ENCODE results near the gene MCRIP1.

MCRIP1 gene

DNA sequence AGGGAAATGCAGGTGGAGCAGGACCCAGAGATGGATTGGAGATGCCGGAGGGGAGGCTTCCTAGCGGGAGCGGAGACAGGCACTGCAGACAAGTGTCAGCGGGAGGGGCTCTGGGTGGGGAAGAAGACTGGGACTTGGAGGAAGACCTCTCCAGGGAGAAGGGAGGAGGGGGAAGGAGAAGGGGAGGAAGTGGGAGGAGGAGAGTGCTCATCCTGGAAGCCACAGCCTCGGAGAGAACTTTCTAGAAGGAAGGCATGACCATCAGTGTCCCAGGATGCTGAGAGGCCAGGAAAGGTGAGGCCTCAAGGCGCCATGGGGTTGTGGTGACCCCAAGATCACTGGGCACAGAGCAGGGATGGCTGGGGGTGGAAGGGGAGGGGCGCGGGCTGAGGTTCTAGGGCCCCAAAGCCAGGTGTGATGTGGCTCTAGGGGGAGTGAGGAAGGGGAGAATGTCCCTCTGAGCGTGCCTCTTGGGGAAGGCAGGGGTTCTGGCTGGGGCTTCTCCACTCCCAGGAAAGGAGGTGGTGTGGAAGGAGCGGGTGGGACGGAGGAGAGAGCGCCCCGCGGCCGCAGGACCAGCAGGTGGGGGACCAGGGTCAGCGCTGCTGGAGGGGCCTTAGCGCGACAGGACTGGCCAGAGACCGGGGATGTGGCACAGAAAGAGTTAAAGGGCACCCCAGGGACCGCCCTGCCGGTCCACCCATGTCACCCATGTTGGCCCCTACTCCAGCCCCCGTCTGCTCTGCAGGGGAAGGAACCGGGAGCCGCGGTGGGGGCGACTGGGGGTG, 30.0 kb downstream of the MCRIP1 start:
- DNase-seq, result no peak

DNA sequence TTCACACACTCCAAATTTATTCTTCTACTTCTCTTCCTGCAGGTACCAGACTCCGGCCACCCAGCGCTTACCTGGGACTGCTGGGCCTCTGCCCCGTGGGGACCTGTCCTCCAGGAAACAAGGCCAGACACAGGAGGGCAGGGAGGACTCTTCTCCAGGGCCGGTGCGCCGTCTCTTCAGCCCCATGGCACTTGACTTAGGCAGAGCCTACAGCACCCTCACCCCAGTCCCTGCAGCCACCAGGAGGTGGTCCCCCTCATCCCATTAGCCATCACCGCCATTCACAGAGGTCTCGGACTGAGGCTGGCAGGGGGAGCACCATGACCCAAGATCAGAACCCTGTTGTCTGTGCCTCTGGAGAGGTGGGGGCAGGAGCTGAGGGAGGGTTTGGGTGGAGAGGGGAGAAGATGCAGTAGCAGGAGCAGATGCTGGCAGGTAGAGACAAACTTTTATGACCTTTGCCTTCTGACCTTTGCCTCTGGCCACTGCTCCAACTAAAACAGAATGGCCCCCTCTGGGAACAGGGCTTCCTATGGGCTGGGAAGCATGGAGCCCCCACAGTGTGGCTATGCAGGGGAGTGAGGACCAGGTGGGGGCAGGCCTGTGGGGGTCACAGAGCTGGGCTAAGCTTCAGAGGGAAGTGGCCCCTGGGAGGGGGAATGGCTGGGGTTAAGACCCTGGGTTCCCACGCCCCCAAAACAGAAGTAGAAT, 30.9 kb downstream of the MCRIP1 start:
- DNase-seq, result no peak

DNA sequence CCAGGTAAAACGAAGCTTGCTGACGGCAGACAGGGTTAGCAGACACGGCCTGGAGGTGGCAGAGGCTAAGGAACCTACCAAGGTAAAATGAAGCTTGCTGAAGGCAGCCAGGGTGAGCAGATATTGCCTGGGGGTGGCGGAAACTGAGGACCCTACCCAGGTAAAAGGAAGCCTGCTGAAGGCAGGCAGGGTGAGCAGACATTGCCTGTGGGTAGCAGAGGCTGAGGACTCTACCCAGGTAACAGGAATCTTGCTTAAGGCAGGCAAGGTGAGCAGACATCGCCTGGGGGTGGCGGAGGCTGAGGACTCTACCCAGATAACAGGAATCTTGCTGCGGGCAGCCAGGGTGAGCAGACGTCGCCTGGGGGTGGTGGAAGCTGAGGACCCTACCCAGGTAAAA, 31.8 kb downstream of the MCRIP1 start:
- no peak for DNase-seq

DNA sequence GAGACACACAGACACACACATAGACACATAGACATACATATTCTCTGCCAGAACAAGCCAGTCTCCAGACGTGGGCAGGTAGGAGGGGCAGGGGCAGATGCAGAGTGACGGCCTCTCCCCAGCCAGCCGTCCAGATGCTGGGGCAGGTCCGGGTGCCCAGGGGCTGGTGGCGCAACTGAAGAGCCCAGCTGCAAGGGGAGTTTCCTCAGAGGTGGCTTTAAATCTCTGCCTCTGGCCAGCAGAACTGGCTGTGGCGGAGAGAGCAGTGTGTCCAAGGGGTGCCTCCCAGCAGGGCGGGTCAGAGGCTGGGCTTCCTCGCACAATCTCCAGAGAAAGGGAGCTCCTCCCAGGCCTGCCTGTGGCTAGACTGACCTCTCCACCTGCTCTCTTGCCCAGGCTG, 38.6 kb downstream of the MCRIP1 start:
- no peak for DNase-seq

DNA sequence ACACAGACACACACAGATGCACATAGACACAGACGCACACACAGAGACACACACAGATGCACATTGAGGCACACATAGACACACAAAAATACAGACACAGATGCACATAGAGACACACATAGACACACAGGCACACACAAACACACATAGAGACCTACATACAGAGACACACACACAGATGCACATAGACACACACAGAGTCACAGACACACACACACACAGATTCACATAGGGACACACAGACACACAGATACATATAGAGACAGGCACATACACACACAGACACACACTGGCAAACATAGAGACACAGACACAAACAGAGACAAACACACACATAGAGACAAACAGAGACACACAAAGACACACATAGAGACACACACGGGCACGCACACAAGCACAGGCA, 39.0 kb downstream of the MCRIP1 start:
- no peak for DNase-seq

DNA sequence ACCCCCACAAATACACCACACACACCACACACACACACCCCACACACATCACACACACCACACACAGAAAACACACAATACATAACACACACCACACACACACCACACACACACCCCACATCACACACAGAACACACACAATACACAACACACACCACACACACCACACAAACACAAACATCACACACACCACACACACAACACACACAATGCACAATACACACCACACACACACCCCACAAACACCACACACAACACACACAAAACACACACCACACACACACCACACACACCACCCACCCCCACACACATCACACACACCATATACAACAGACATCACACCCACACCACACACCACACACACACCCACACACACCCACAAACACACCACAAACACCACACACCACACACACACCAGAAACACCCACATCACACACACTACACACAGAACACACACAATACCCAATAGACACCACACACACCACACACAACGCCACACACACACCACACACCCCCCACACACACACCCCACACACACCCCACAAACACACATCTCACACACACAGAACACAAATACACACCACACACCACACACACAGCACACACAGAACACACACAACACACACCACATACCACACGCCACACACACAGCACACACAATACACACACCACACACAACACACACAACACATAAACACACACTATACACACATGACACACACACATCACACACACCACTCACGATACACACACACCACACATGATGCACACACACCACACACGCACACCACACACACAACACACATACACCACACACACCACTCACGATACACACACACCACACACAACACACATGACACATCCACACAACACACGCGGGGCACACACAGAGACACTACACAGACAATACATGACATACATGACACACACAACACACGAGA, 40.1 kb downstream of the MCRIP1 start:
- DNase-seq, result no peak
